Fibroblast of pulmonary artery (primary cell): ENCODE measurements around the gene PPFIBP1.

Source experiments
- DNase-seq: peaks from one replicate; pipeline ENCODE4 v3.0.0-alpha.2; 2010; ENCODE audit warnings: low read depth
- H3K4me3 ChIP-seq: replicated peaks from 2 replicates; pipeline ENCODE4 v1.5.1; 2011; ENCODE audit warnings: low read depth, mild to moderate bottlenecking, control low read depth, low read length, moderate library complexity
- TF ChIP-seq, protein P1 (sequence below): IDR thresholded peaks from 2 replicates; pipeline ENCODE4 v1.5.1; 2011; ENCODE audit warnings: mild to moderate bottlenecking, control low read depth, low read length, inconsistent platforms; ENCODE audit errors: missing control alignments

PPFIBP1 gene

DNA sequence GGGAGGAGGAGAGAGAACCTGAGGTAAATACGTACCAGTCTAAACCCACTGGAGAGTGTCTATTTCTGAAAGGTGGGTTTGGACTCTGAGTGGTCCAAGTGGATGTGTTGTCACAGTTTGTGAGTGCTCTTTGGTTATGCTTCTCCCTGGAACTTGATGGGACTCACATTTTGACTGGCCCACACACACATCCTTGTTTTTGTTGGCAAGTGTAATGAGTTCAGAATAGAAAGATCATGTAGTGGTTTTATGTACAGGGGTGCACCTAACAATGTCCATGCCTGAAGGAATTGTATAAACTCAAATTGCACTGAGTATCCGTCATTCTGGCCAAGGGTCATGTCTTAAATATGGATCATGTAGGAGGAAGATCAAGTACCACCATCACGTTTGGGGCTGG lies 4.8 kb downstream of the PPFIBP1 start:
- TF ChIP-seq, protein P1, sequence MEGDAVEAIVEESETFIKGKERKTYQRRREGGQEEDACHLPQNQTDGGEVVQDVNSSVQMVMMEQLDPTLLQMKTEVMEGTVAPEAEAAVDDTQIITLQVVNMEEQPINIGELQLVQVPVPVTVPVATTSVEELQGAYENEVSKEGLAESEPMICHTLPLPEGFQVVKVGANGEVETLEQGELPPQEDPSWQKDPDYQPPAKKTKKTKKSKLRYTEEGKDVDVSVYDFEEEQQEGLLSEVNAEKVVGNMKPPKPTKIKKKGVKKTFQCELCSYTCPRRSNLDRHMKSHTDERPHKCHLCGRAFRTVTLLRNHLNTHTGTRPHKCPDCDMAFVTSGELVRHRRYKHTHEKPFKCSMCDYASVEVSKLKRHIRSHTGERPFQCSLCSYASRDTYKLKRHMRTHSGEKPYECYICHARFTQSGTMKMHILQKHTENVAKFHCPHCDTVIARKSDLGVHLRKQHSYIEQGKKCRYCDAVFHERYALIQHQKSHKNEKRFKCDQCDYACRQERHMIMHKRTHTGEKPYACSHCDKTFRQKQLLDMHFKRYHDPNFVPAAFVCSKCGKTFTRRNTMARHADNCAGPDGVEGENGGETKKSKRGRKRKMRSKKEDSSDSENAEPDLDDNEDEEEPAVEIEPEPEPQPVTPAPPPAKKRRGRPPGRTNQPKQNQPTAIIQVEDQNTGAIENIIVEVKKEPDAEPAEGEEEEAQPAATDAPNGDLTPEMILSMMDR = no peak
- DNase-seq = no peak
- H3K4me3 ChIP-seq = no peak overlapping the region

DNA sequence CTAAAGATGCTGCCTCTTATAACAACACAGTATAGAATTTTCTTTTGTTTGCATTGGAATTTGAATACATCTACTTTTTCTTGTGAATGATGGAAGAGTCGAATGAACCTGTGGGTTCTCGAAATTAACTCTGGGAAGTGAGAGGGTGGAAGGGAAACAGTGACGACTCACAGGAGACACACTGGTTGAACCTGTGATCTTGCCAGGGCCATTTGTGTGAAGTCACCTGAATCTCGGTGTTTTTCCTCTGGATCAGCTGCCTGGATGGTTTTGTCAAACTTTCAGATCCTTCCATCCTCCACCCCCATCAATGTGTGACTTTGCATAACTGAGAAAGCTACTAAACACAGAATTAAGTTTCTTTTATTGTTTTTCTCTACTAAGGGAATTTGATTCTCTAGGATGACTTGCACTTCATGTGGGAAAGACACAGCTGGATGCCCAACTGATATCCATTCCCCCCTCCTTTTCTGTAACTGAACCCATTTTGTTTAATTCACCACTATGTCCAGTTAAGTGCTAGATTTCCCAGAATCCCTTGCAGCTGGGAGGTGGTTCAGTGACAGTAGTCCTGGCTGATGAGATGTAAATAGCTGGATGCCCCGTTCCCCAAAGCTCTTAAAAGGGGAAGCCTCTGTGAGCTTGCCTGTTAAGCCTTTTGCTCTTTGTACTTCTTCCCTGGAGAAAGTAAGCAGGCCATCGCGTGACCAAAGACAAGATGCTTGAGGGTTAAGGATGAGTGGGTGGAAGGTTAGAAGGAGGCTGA lies 6.3 kb downstream of the PPFIBP1 start:
- no peak overlapping the region for H3K4me3 ChIP-seq
- DNase-seq = no peak
- TF ChIP-seq, protein P1 = no peak

DNA sequence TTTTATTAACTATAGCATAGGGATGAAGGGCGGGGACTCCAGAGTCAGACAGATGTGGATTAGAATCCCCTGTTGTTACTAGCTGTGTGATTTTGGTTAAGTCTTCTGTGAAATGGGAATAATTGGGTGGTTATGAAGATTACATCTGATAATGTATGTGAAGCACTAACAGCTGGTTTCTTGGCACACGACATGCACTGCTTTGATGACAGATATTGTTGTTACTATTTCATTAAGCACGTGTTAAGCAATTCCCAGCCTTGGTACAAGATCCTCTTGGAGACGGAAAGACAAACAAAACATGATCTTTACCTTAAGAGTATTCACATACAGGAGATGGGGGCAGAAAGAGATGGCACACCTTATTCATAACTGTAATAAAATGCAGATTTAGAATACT lies 7.9 kb downstream of the PPFIBP1 start:
- DNase-seq = peak; percentile 68
- TF ChIP-seq, protein P1 = no peak
- no peak overlapping the region for H3K4me3 ChIP-seq

DNA sequence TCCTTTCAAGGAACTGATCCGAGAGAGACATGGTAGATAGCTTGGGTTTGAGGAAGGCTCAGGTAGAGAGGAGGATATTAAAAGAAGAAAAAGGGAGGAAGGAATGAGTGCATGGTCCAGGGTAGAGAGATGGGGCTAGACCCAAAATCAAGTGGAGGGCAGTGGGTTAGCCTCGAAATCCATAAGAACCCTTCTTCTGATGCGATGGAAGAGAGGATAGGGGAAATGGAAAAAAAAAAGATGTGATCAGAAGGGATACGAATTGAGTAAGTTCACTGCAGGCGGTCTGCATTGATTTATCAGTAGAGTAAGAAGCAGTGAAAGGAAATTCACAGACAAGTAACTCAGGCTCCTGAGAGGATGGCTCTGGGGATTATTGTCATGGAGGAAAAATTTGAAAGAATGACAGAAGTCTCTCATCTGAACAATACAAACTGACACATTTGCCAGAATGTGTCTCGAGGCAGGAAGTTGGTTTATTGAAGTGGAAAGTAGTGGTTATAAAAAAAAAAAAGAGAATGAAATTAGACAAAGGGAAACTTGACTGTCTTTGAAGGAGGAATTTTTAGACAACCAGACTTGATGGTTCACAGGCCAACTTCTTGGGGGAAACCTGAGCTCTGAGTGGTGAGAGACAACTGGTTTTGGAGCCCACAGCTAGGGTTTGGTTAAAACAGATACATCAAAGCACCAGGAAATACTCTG lies 10.2 kb downstream of the PPFIBP1 start:
- DNase-seq = no peak
- no peak overlapping the region for H3K4me3 ChIP-seq
- TF ChIP-seq, protein P1 = no peak

DNA sequence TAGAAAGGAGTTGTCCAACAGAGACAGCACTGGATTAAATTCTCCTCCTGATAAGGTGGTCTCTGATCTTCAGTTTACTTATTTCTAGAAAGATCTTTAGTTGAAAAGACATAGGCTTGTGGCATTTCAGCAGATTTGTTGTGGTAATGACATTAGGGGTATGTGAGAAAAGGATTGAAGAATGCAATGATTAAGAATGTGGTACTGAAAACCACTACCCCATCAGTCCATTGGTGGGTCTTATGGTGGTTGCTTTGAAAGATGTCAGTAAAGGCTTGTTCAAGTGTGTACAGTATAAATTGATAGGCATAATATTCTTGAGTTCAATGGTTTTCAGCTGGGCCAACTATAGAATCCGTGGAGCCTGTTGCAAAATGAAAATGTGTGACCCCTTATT lies 10.8 kb downstream of the PPFIBP1 start:
- no peak overlapping the region for H3K4me3 ChIP-seq
- TF ChIP-seq, protein P1 = no peak
- DNase-seq = no peak

DNA sequence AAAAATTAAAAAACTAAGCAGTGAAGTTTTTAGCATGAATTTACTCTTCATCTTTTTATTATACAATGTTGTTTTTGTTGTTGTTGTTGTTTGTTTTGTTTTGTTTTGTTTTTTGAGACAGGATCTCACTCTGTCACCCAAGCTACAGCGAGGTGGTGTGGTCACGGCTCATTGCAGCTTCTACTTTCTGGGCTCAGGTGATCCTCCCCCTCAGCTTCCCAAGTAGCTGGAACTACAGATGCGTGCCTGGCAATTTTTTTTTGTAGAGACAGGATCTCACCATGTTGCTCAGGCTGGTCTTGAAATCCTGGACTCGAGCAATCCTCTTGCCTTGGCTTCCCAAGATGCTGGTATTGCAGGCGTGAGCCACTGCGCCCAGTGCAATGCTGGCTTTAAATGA lies 11.3 kb downstream of the PPFIBP1 start:
- DNase-seq = no peak
- H3K4me3 ChIP-seq = no peak overlapping the region

More for the DNA sequence above, 11.3 kb downstream of the PPFIBP1 start:
- TF ChIP-seq, protein P1 = no peak
